Esophagus muscularis mucosa (tissue), 4 donors: ENCODE measurements around the gene AGTRAP.

ENCODE experiments used
- EP300 ChIP-seq: sonication (generic); formaldehyde crosslinking; IDR thresholded peaks from one replicate; pipeline ENCODE4 v1.6.1; 2017; ENCODE audit warnings: antibody characterized with exemption
- POLR2A ChIP-seq: fragments of 450-650 bp; IDR thresholded peaks from one replicate; pipeline ENCODE4 v1.6.1; 2017; ENCODE audit warnings: antibody characterized with exemption, moderate library complexity, mild to moderate bottlenecking, low read depth
- POLR2AphosphoS5 ChIP-seq, 2 donors: sonication (generic); formaldehyde crosslinking; IDR thresholded peaks; one replicate each; pipeline ENCODE4 v1.6.1; 2017; ENCODE audit warnings: antibody characterized with exemption in 2 of 2
- TF ChIP-seq, protein P1 (sequence below), 3 experiments: fragments of 200-600 bp in 2 of 3; fragments of 450-650 bp in 1 of 3; sonication (generic) in 2 of 3; IDR thresholded peaks; one replicate each; pipeline ENCODE4 v1.5.1; 2017 to 2019; ENCODE audit warnings: antibody characterized with exemption in 3 of 3, mild to moderate bottlenecking in 2 of 3, moderate library complexity in 1 of 3

DNA sequence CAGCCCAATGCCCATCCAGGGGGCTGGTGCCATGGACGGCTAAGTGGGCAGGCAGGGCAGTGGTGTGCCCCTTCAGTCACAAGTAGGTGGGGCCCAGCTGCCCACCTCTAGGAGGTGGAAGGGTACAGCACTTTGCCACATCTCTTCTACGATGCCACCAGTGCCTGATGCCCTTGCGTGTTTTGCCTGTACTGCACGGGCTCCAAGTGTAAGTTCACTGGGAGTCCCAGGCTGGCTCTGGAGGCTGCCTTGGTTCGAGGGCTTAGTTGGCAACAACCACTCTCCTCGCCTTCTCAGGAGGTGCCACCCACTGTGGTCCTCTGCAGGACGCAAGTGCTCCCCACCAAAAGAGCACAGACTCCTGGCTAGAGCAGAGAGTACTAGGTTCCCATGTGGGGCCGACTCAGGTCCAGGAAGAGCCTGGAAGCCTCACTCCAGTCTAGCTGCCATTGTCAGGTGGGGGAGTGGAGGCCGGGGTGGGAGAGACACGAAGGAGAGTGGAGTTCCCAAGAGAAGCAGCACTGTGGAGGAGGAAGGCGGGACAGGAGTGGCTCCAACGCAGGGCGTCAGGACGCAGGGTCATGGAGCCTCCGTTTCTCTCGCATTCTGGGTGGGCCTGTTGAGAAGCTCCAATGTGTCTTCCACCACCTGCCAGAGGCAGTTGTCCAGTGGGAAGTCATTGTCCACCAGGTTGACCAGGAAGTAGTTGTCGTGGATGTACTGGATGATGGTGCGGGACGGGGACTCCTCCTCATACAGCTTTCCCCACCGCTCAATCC is 54.4 kb downstream of the AGTRAP start:
- TF ChIP-seq EP300 (no peak), POLR2AphosphoS5 (IDR thresholded peaks at IDR 0.05) (no peak), POLR2A (no peak)
- TF ChIP-seq, protein P1, sequence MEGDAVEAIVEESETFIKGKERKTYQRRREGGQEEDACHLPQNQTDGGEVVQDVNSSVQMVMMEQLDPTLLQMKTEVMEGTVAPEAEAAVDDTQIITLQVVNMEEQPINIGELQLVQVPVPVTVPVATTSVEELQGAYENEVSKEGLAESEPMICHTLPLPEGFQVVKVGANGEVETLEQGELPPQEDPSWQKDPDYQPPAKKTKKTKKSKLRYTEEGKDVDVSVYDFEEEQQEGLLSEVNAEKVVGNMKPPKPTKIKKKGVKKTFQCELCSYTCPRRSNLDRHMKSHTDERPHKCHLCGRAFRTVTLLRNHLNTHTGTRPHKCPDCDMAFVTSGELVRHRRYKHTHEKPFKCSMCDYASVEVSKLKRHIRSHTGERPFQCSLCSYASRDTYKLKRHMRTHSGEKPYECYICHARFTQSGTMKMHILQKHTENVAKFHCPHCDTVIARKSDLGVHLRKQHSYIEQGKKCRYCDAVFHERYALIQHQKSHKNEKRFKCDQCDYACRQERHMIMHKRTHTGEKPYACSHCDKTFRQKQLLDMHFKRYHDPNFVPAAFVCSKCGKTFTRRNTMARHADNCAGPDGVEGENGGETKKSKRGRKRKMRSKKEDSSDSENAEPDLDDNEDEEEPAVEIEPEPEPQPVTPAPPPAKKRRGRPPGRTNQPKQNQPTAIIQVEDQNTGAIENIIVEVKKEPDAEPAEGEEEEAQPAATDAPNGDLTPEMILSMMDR (IDR thresholded peaks at IDR 0.05): no peak
